NCI-H1694 treated with DMSO at 0.1 percent for 48 hours (cell line): ENCODE results near the gene SART3.
"Not testable (repeated sequence)": the region's sequence is repeated elsewhere in the genome, so short reads cannot be mapped to it uniquely, and the experiment has no call there.

Experiments
- DNase-seq: peaks from one replicate; lab custom pipeline; 2025; lab: John Stamatoyannopoulos, UW

SART3 gene

GRCh38 chr12:108485371-108485770 is 75.6 kb downstream of the SART3 start:
- DNase-seq, result not testable (repeated sequence)

GRCh38 chr12:108484845-108485244 is 76.1 kb downstream of the SART3 start:
- DNase-seq, result no peak

GRCh38 chr12:108484431-108484830 is 76.5 kb downstream of the SART3 start:
- DNase-seq, result no peak

GRCh38 chr12:108483213-108484059 is 77.5 kb downstream of the SART3 start:
- DNase-seq, result peak; percentile 57

GRCh38 chr12:108482717-108483212 is 78.2 kb downstream of the SART3 start:
- peak; percentile 6 for DNase-seq

- no peak for DNase-seq
Measured at GRCh38 chr12:108479364-108480070, 81.5 kb downstream of the SART3 start.

- no peak for DNase-seq
Measured at GRCh38 chr12:108478611-108479206, 82.3 kb downstream of the SART3 start.

- DNase-seq, result no peak
Measured at GRCh38 chr12:108477881-108478259, 83.1 kb downstream of the SART3 start.

- DNase-seq, result no peak
Measured at GRCh38 chr12:108477055-108477880, 83.7 kb downstream of the SART3 start.

- DNase-seq, result peak; percentile 54
Measured at GRCh38 chr12:108475396-108475795, 85.6 kb downstream of the SART3 start.

- DNase-seq, result no peak
Measured at GRCh38 chr12:108473400-108474055, 87.4 kb downstream of the SART3 start.
